Bronchial epithelial cell (primary cell): ENCODE measurements around the gene CDK19. TPM values are rescaled to one million over a fixed set of nuclear protein-coding genes. Genes with fewer than 3 reads are reported as not detected.

Experiments
- DNase-seq: peaks from one replicate; pipeline ENCODE4 v3.0.0-alpha.2; 2010; ENCODE audit warnings: low read depth
- FAIRE-seq: peaks from 2 replicates; lab custom pipeline; 2011; peaks lifted over from hg19 to GRCh38; lab: Jason Lieb, UNC
- H3K27me3 ChIP-seq: 2 replicates; pipeline ENCODE4 v1.5.1; 2011; ENCODE audit warnings: low read length; ENCODE audit not compliant: control insufficient read depth, insufficient read depth
- H3K36me3 ChIP-seq: 2 replicates; pipeline ENCODE4 v1.5.1; 2011; ENCODE audit warnings: low read length; ENCODE audit not compliant: control insufficient read depth, insufficient read depth
- H3K4me3 ChIP-seq: 2 replicates; pipeline ENCODE4 v1.5.1; 2011; ENCODE audit warnings: mild to moderate bottlenecking, low read depth, low read length, control low read depth
- CTCF ChIP-seq: IDR thresholded peaks from 2 replicates; pipeline ENCODE4 v1.5.1; 2011; ENCODE audit warnings: mild to moderate bottlenecking, moderate library complexity, low read length, control low read depth, inconsistent platforms; ENCODE audit not compliant: insufficient read depth, severe bottlenecking
- total RNA-seq: library from RNA; depleted of rRNA; stranded (reverse); fragments of >200 nt; gene quantifications from 2 replicates; pipeline ENCODE4 v1.2.1, GENCODE V29; 2014

CDK19 gene
- total RNA-seq, 1 donor from 2014 or later, result 6.1 TPM

DNA sequence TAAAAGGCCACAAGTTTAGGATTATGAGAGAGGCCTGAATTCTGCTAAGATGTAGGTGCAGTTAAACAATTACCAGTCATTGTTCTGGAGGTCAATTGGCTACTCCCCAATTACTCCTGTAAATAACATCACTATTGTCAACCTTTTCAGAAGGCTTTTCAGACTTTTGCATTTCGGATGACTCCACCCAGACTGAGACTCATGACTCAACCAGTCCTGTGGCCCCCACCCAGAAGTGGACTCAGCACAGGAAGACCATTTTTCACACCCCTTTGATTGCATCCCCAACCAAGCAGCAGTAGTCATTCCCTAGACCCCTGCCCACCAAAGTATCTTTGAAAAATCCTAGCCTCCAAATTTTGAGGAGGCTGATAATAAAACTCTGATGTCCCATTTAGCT is 199.5 kb downstream of the CDK19 start:
- no peak for DNase-seq
- Histone ChIP-seq H3K4me3 (no peak overlapping the region), H3K27me3 (no peaks in the 10 kb centered on the region), H3K36me3 (no peaks in the 10 kb centered on the region)
- TF ChIP-seq CTCF, result no peak
- FAIRE-seq, result no peak

DNA sequence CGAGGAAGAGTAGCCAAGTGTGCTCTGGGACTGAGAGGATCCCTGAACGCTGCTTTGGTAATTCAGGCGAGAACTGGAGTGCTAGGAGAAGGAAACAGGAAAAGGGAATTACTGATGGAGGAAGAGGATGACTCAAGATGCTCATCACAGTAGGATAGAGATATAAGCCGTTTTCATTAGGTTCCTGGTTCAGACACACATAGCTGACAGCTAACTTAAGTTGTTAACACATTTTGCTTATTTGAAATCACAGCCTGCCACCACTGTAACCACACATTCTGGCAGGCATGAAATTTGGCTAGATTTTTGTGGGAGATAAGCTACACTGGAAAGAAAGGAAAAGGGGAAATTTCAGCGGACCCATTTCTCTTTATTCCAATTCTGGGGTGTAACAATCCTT is 200.7 kb downstream of the CDK19 start:
- no peak for DNase-seq
- no peak for FAIRE-seq
- Histone ChIP-seq H3K36me3 (no peaks in the 10 kb centered on the region), H3K4me3 (no peak overlapping the region), H3K27me3 (no peaks in the 10 kb centered on the region)
- TF ChIP-seq CTCF, result no peak

- no peak for TF ChIP-seq CTCF
- no peak overlapping the region for H3K4me3 ChIP-seq
- FAIRE-seq, result no peak
- no peaks in the 10 kb centered on the region for H3K36me3 ChIP-seq
- H3K27me3 ChIP-seq, result no peaks in the 10 kb centered on the region
- no peak for DNase-seq
Measured at GRCh38 chr6:110614106-110614505, 201.2 kb downstream of the CDK19 start.

GRCh38 chr6:110613356-110613755 is 201.9 kb downstream of the CDK19 start:
- no peaks in the 10 kb centered on the region for H3K27me3 ChIP-seq
- FAIRE-seq (no peak), DNase-seq (no peak)
- no peak overlapping the region for H3K4me3 ChIP-seq
- no peaks in the 10 kb centered on the region for H3K36me3 ChIP-seq
- no peak for TF ChIP-seq CTCF

DNA sequence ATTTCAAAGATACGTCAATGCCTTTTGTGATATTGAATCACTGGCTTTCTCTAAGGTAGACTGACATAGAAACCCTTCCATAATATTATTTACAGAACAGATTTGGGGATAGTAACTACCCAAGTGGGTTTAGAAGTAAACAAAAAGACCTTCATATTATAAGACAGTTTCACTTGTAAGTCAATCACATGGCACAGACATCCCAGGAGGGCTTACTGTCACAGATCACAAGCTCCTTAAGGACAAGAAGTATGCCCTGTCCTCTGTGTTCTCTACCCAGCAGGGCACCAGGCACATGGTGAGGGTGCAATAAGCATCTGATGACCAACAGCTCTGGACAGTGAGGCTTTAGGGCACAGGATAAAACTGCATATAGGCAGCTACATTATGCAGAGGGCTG is 203.0 kb downstream of the CDK19 start:
- Histone ChIP-seq H3K36me3 (no peaks in the 10 kb centered on the region), H3K27me3 (no peaks in the 10 kb centered on the region), H3K4me3 (no peak overlapping the region)
- TF ChIP-seq CTCF, result no peak
- no peak for FAIRE-seq
- no peak for DNase-seq

DNA sequence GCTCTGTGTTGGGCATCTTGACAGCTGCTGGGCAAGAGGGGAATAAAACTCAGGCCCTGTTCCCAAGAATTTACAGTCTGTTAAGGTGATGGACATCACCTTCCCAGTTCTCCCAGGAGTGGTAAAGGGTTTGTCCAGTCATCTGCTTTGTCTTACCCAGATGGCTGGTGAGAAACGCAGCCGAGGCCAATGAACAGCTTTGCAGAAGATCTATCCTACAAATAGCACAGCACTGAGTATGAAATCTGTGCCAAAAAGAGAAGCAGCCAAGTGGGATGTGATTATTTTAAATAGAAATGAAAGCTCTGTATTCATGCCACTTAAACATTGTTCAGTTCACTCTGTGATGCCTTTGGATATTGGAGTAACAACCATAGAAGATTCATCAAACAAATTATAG is 206.2 kb downstream of the CDK19 start:
- no peaks in the 10 kb centered on the region for H3K36me3 ChIP-seq
- DNase-seq (no peak), FAIRE-seq (no peak)
- no peak overlapping the region for H3K4me3 ChIP-seq
- H3K27me3 ChIP-seq, result no peaks in the 10 kb centered on the region
- TF ChIP-seq CTCF, result no peak
